Measurements from ENCODE around the gene PAX2. TPM values are rescaled to one million over a fixed set of nuclear protein-coding genes. Genes with fewer than 3 reads are reported as not detected.
"Not testable (repeated sequence)": the region's sequence is repeated elsewhere in the genome, so short reads cannot be mapped to it uniquely, and the experiment has no call there.

Gene PAX2
- total RNA-seq, 2 donors from 2014 or later: 0.93 to 0.99 TPM

- TF ChIP-seq CTCF (conservative IDR thresholded peaks at IDR 0.05): no peak
- H3K4me3 Mint-ChIP-seq: no peak overlapping the region
- H3K36me3 Mint-ChIP-seq (ENCODE audit: low read depth): no peaks in the 10 kb centered on the region
- Histone ChIP-seq H3K27ac (ENCODE audit: low read depth, low read length) (no peak overlapping the region), H3K36me3 (ENCODE audit: control insufficient read depth, insufficient read depth, low read length) (no peaks in the 10 kb centered on the region), H3K4me1 (ENCODE audit: control insufficient read depth, insufficient read depth, low read length) (peaks cover 4% of the 10 kb centered on the region), H3K9me3 (ENCODE audit: control insufficient read depth, low read length) (no peaks in the 10 kb centered on the region), H3K27me3 (ENCODE audit: control insufficient read depth, insufficient read depth, low read length, poor library complexity, severe bottlenecking) (peaks cover 11% of the 10 kb centered on the region), H3K9ac (ENCODE audit: extremely low read depth, low read length, poor library complexity, severe bottlenecking) (no peak overlapping the region), H3K4me3 (ENCODE audit: low read length) (no peak overlapping the region)
- H3K4me1 Mint-ChIP-seq: no peaks in the 10 kb centered on the region
- H3K9me3 Mint-ChIP-seq: no peaks in the 10 kb centered on the region
- no peak for DNase-seq
- H3K27me3 Mint-ChIP-seq (ENCODE audit: insufficient read depth): peaks cover 54% of the 10 kb centered on the region
- 88 to 92% methylated on average over 3 to 4 of the region's 4 CpGs for WGBS, 2 experiments (ENCODE audit: insufficient coverage in 1 of 2, insufficient read length in 1 of 2)
- no peak overlapping the region for H3K27ac Mint-ChIP-seq
Measured at GRCh38 chr10:100697631-100698030, 47.8 kb upstream of the PAX2 start.

DNA sequence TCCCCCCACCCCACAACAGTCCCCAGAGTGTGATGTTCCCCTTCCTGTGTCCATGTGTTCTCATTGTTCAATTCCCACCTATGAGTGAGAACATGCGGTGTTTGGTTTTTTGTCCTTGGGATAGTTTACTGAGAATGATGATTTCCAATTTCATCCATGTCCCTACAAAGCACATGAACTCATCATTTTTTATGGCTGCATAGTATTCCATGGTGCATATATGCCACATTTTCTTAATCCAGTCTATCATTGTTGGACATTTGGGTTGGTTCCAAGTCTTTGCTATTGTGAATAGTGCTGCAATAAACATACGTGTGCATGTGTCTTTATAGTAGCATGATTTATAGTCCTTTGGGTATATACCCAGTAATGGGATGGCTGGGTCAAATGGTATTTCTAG is 43.7 kb upstream of the PAX2 start:
- H3K27ac Mint-ChIP-seq; H3K4me1 ChIP-seq (ENCODE audit: control insufficient read depth, insufficient read depth, low read length); DNase-seq; H3K4me1 Mint-ChIP-seq; H3K36me3 Mint-ChIP-seq (ENCODE audit: low read depth); H3K4me3 ChIP-seq (ENCODE audit: low read length); H3K9ac ChIP-seq (ENCODE audit: extremely low read depth, low read length, poor library complexity, severe bottlenecking); H3K4me3 Mint-ChIP-seq; H3K36me3 ChIP-seq (ENCODE audit: control insufficient read depth, insufficient read depth, low read length); H3K27ac ChIP-seq (ENCODE audit: low read depth, low read length); H3K9me3 Mint-ChIP-seq; H3K9me3 ChIP-seq (ENCODE audit: control insufficient read depth, low read length): not testable (repeated sequence)
- H3K27me3 ChIP-seq (ENCODE audit: control insufficient read depth, insufficient read depth, low read length, poor library complexity, severe bottlenecking): peaks cover 21% of the 10 kb centered on the region
- peaks cover 56% of the 10 kb centered on the region for H3K27me3 Mint-ChIP-seq (ENCODE audit: insufficient read depth)
- no CpG with 5 or more reads among the region's 2 CpGs for WGBS, 2 experiments (ENCODE audit: insufficient coverage in 1 of 2, insufficient read length in 1 of 2)

DNA sequence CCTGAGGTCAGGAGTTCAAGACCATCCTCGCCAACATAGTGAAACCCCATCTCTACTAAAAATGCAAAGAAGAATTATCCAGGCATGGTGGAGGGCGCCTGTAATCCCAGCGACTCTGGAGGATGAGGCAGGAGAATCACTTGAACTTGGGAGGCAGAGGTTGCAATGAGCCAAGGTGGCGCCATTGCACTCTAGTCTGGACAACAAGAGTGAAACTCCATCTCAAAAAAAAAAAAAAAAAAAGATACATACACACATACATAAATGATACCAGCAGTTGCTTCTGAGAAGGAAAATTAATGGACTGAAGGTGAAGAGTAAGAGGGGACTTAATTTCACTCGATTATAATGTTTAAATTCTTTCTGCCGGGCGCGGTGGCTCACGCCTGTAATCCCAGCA is 40.2 kb upstream of the PAX2 start:
- WGBS, 2 experiments (ENCODE audit: insufficient coverage in 1 of 2, insufficient read length in 1 of 2): 85 to 96% methylated on average over 5 to 9 of the region's 9 CpGs
- peaks cover 3% of the 10 kb centered on the region for H3K4me1 ChIP-seq (ENCODE audit: control insufficient read depth, insufficient read depth, low read length)
- no peaks in the 10 kb centered on the region for H3K9me3 Mint-ChIP-seq

More for the DNA sequence above, 40.2 kb upstream of the PAX2 start:
- Mint-ChIP-seq H3K27ac (no peak overlapping the region), H3K27me3 (ENCODE audit: insufficient read depth) (peaks cover 65% of the 10 kb centered on the region), H3K36me3 (ENCODE audit: low read depth) (no peaks in the 10 kb centered on the region), H3K4me1 (peaks cover 1% of the 10 kb centered on the region), H3K4me3 (no peak overlapping the region)
- no peaks in the 10 kb centered on the region for H3K36me3 ChIP-seq (ENCODE audit: control insufficient read depth, insufficient read depth, low read length)
- H3K4me3 ChIP-seq (ENCODE audit: low read length): no peak overlapping the region
- no peak overlapping the region for H3K27ac ChIP-seq (ENCODE audit: low read depth, low read length)
- peak; percentile 52 for TF ChIP-seq CTCF (conservative IDR thresholded peaks at IDR 0.05)
- peaks cover 44% of the 10 kb centered on the region for H3K27me3 ChIP-seq (ENCODE audit: control insufficient read depth, insufficient read depth, low read length, poor library complexity, severe bottlenecking)
- no peaks in the 10 kb centered on the region for H3K9me3 ChIP-seq (ENCODE audit: control insufficient read depth, low read length)
- DNase-seq: no peak
- no peak overlapping the region for H3K9ac ChIP-seq (ENCODE audit: extremely low read depth, low read length, poor library complexity, severe bottlenecking)

All from endodermal cell (in vitro differentiated cells).